Lung (tissue), 12 donors: ENCODE data around the gene MYH14. TPM values are rescaled to one million over a fixed set of nuclear protein-coding genes. Genes with fewer than 3 reads are reported as not detected.

Experiments used
- ATAC-seq: fragments of 200-7000 bp; cut with Tn5 transposase; one replicate; pipeline ENCODE4 v1.9.1; 2020; ENCODE audit warnings: moderate number of reproducible peaks; ENCODE audit not compliant: insufficient read depth, low FRiP score
- DNase-seq, 3 donors: peaks; one replicate each; pipeline ENCODE4 v3.0.0-alpha.2; 2013 to 2017
- H3K27ac ChIP-seq, 2 donors: one replicate each; pipeline ENCODE4 v1.5.1; 2013; ENCODE audit warnings: mild to moderate bottlenecking in 2 of 2, moderate library complexity in 2 of 2, control low read depth in 1 of 2, inconsistent platforms in 1 of 2, low read depth in 1 of 2, low read length in 1 of 2
- H3K27me3 ChIP-seq, 3 donors: one replicate each; pipeline ENCODE4 v1.5.1; 2013; ENCODE audit warnings: low read length in 2 of 3; ENCODE audit not compliant: control insufficient read depth in 3 of 3, insufficient read depth in 3 of 3
- H3K36me3 ChIP-seq, 4 donors: one replicate each; pipeline ENCODE4 v1.5.1; 2013; ENCODE audit warnings: low read length in 4 of 4, mild to moderate bottlenecking in 1 of 4, moderate library complexity in 1 of 4; ENCODE audit not compliant: control insufficient read depth in 4 of 4, insufficient read depth in 4 of 4
- H3K4me1 ChIP-seq, 5 donors: one replicate each; pipeline ENCODE4 v1.5.1; 2013; ENCODE audit warnings: low read length in 5 of 5, mild to moderate bottlenecking in 2 of 5, moderate library complexity in 1 of 5; ENCODE audit not compliant: control insufficient read depth in 5 of 5, insufficient read depth in 5 of 5
- H3K4me3 ChIP-seq: one replicate; pipeline ENCODE4 v1.5.1; 2013; ENCODE audit warnings: mild to moderate bottlenecking, control low read depth, moderate library complexity
- H3K9ac ChIP-seq, 2 donors: one replicate each; pipeline ENCODE4 v1.5.1; 2013; ENCODE audit warnings: low read length in 2 of 2, control low read depth in 1 of 2; ENCODE audit not compliant: insufficient read depth in 1 of 2
- H3K9me3 ChIP-seq, 4 donors: one replicate each; pipeline ENCODE4 v1.5.1; 2013; ENCODE audit warnings: low read length in 3 of 4, mild to moderate bottlenecking in 1 of 4, moderate library complexity in 1 of 4; ENCODE audit not compliant: control insufficient read depth in 4 of 4, insufficient read depth in 3 of 4
- CTCF ChIP-seq: IDR thresholded peaks from 2 replicates; pipeline ENCODE4 v1.5.1; 2012; ENCODE audit warnings: mild to moderate bottlenecking; ENCODE audit errors: control extremely low read depth, extremely low read depth
- WGBS, 2 donors: extraction: QIAGEN DNeasy Blood & Tissue Kit; methylation state at CpG; one replicate each; pipeline ENCODE4 v1.1.7; 2013; 5-methylcytosine and 5-hydroxymethylcytosine counted together
- polyA plus RNA-seq, 2 donors: library from polyadenylated mRNA; stranded (reverse); fragments of 200-250 nt; gene quantifications; one replicate each; pipeline ENCODE4 v1.2.1, GENCODE V29; 2013
- total RNA-seq, 2 donors: library from RNA; depleted of rRNA in 1 of 2; stranded (reverse); fragments of >200 nt in 1 of 2; gene quantifications; one replicate each; pipeline ENCODE4 v1.2.1, GENCODE V29; 2014 to 2021
- donor health status: control.
- donor health status: control.
- donor health status: Bipolar disorder and iron deficiency.
- donor health status: healthy.
- donor health status: DM: yes; HTN: yes; CAD: no.

The MYH14 gene
- total and polyA plus RNA-seq, 4 donors = 48.3 to 159 (median 98.6) TPM

GRCh38 chr19:50272263-50272897 lies 69.0 kb downstream of the MYH14 start:
- Histone ChIP-seq H3K27me3 (no peaks in the 10 kb centered on the region), H3K27ac (no peak overlapping the region), H3K4me1 (no peaks in the 10 kb centered on the region), H3K36me3 (peaks cover 7 to 20% (median 19%) of the 10 kb centered on the region in 4 donors), H3K4me3 (no peak overlapping the region), H3K9me3 (peaks cover 0 to 7% (median 1%) of the 10 kb centered on the region in 4 donors), H3K9ac (no peak overlapping the region)
- WGBS, 2 donors = 84 to 90% methylated on average over 13 to 14 of the region's 14 CpGs
- ATAC-seq (no peak), DNase-seq (no peak)
- no peak for TF ChIP-seq CTCF

- H3K36me3 ChIP-seq = peaks cover 4 to 18% (median 14%) of the 10 kb centered on the region in 4 donors
- WGBS, 2 donors = 89 to 93% methylated on average over 7 of the region's 7 CpGs
Observed at GRCh38 chr19:50273821-50274220, 70.4 kb downstream of the MYH14 start.

GRCh38 chr19:50275577-50276368 lies 72.4 kb downstream of the MYH14 start:
- H3K4me1 ChIP-seq = peaks cover 0 to 6% (median 0%) of the 10 kb centered on the region in 5 donors
- H3K4me3 ChIP-seq = no peak overlapping the region
- H3K27ac ChIP-seq = no peak overlapping the region
- H3K27me3 ChIP-seq = no peaks in the 10 kb centered on the region
- ATAC-seq (no peak), DNase-seq (no peak)
- peaks cover 0 to 4% (median 0%) of the 10 kb centered on the region in 4 donors for H3K9me3 ChIP-seq
- peaks cover 4 to 21% (median 12%) of the 10 kb centered on the region in 4 donors for H3K36me3 ChIP-seq
- WGBS, 2 donors = 86 to 87% methylated on average over 26 of the region's 26 CpGs
- no peak overlapping the region for H3K9ac ChIP-seq
- TF ChIP-seq CTCF = no peak

More at GRCh38 chr19:50273821-50274220, 70.4 kb downstream of the MYH14 start:
- Histone ChIP-seq H3K4me3 (no peak overlapping the region), H3K27ac (no peak overlapping the region), H3K9ac (no peak overlapping the region), H3K4me1 (no peaks in the 10 kb centered on the region), H3K9me3 (peaks cover 0 to 4% (median 0%) of the 10 kb centered on the region in 4 donors), H3K27me3 (no peaks in the 10 kb centered on the region)
- DNase-seq = no peak
- ATAC-seq = no peak
- TF ChIP-seq CTCF = no peak
